GM03348 (cell line): ENCODE data around the gene RAB11FIP3.

Source experiments
- DNase-seq: peaks from one replicate; pipeline ENCODE4 v3.0.0; 2012; ENCODE audit warnings: low spot score

RAB11FIP3 gene

GRCh38 chr16:424033-424622 lies 1.3 kb upstream of the RAB11FIP3 start:
- peak; percentile 94 for DNase-seq

GRCh38 chr16:424623-425081 lies 797 bp upstream of the RAB11FIP3 start:
- peak; percentile 33 for DNase-seq

GRCh38 chr16:425740-426114 lies 278 bp downstream of the RAB11FIP3 start:
- DNase-seq, result peak; percentile 58

GRCh38 chr16:426115-426905 lies 861 bp downstream of the RAB11FIP3 start:
- DNase-seq, result peak; percentile 37

- peak; percentile 39 for DNase-seq
Measured at GRCh38 chr16:426906-427249, 1.4 kb downstream of the RAB11FIP3 start.

GRCh38 chr16:427250-427649 lies 1.8 kb downstream of the RAB11FIP3 start:
- no peak for DNase-seq

GRCh38 chr16:430904-431303 lies 5.5 kb downstream of the RAB11FIP3 start:
- DNase-seq, result no peak

- no peak for DNase-seq
Measured at GRCh38 chr16:440627-441026, 15.2 kb downstream of the RAB11FIP3 start.

- DNase-seq, result no peak
Measured at GRCh38 chr16:441447-441846, 16.0 kb downstream of the RAB11FIP3 start.

GRCh38 chr16:442976-443375 lies 17.5 kb downstream of the RAB11FIP3 start:
- no peak for DNase-seq

GRCh38 chr16:444027-444426 lies 18.6 kb downstream of the RAB11FIP3 start:
- no peak for DNase-seq

- no peak for DNase-seq
Measured at GRCh38 chr16:445566-445965, 20.1 kb downstream of the RAB11FIP3 start.

- DNase-seq, result no peak
Measured at GRCh38 chr16:450385-450784, 24.9 kb downstream of the RAB11FIP3 start.

- DNase-seq, result no peak
Measured at GRCh38 chr16:450785-451512, 25.5 kb downstream of the RAB11FIP3 start.

- DNase-seq, result no peak
Measured at GRCh38 chr16:454397-454940, 29.0 kb downstream of the RAB11FIP3 start.

GRCh38 chr16:455453-455852 lies 30.0 kb downstream of the RAB11FIP3 start:
- no peak for DNase-seq

- DNase-seq, result peak; percentile 45
Measured at GRCh38 chr16:456891-457483, 31.5 kb downstream of the RAB11FIP3 start.

- DNase-seq, result no peak
Measured at GRCh38 chr16:457732-458400, 32.4 kb downstream of the RAB11FIP3 start.

GRCh38 chr16:459761-460160 lies 34.3 kb downstream of the RAB11FIP3 start:
- no peak for DNase-seq

- no peak for DNase-seq
Measured at GRCh38 chr16:460787-461186, 35.3 kb downstream of the RAB11FIP3 start.

GRCh38 chr16:463071-463470 lies 37.6 kb downstream of the RAB11FIP3 start:
- no peak for DNase-seq

- no peak for DNase-seq
Measured at GRCh38 chr16:466651-467050, 41.2 kb downstream of the RAB11FIP3 start.
